ENCODE results near the gene RBAK. TPM values are rescaled to one million over a fixed set of nuclear protein-coding genes. Genes with fewer than 3 reads are reported as not detected.
"Not testable (repeated sequence)": the region's sequence is repeated elsewhere in the genome, so short reads cannot be mapped to it uniquely, and the experiment has no call there.

The RBAK gene
- 10 to 100 TPM; 11.3 to 11.7 TPM for total RNA-seq

DNA sequence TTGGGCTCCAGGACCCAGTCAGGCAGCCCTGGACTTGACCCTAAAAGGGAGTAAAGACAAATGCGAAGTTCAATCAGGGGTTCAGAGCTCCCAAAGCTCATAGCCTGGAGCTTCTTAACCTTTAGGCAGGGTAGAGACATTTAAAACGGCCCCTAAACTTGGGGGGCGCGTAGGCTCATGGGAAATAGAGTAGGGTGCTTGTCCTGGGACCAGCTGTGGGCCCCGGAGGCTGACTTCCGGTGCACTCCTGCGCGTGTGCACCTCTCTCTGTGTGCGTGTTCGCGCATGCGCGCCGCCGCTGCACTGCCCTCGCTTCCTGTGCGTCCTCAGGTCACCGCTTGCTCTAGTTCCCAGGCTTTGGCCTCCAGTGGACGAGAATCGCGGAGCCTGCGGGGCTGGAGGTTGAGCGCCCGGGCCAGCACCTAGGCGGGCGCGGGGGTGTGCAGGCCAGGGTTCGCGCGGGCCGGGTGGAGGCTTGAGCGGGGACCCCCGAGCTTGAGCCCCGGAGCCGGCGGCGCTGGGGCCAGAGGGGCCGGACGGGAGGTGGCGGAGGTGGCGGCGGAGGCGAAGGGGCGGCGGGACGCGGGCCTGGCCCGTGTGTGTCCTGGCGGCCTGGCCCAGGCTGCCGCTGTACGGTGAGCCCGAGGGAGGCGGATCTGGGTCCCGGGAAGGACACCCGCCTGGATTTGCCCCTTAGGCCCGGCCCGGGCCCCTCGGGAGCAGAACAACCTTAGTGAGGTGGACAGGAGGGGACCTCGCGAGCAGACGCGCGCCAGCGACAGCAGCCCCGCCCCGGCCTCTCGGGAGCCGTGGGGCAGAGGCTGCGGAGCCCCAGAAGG is at the start of gene RBAK:
Gene RBAK (plus strand): TSS at position 303 of the 839 bp plus-strand sequence. CDS start 2,217 bp downstream, outside the sequence.
- peak within 1 kb of the TSS; percentile 87 for H3K27ac Mint-ChIP-seq
- H3K4me1 Mint-ChIP-seq: peaks cover 30% of the 10 kb centered on the region
- H3K36me3 Mint-ChIP-seq: peaks cover 37% of the 10 kb centered on the region
- H3K27me3 Mint-ChIP-seq: no peaks in the 10 kb centered on the region
- peak within 1 kb of the TSS; percentile 95 for H3K4me3 Mint-ChIP-seq
- peak; percentile 93 for DNase-seq
- peaks cover 9% of the 10 kb centered on the region for H3K9me3 Mint-ChIP-seq

DNA sequence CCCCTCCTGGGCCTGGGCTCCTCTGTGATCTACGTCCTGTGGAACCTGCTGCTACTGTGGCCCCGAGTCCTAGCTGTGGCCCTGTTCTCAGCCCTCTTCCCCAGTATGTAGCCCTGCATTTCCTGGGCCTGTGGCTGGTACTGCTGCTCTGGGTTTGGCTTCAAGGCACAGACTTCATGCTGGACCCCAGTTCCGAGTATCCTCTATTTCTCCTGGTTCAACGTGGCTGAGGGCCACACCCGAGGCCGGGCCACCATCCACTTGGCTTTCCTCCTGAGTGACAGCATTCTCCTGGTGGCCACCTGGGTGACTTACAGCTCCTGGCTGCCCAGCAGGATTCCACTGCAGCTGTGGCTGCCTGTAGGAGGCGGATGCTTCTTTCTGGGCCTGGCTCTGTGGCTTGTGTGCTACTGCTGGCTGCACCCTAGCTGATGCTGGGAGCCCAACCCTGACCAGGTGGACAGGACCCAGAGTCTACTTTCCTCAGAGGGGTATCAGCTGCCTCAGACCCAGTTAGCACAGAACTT is 48.9 kb upstream of the RBAK start:
- Mint-ChIP-seq H3K36me3 (peaks cover 18% of the 10 kb centered on the region), H3K4me1 (peaks cover 14% of the 10 kb centered on the region), H3K9me3 (no peaks in the 10 kb centered on the region), H3K4me3 (no peak overlapping the region), H3K27me3 (no peaks in the 10 kb centered on the region), H3K27ac (no peak overlapping the region)
- DNase-seq: no peak

DNA sequence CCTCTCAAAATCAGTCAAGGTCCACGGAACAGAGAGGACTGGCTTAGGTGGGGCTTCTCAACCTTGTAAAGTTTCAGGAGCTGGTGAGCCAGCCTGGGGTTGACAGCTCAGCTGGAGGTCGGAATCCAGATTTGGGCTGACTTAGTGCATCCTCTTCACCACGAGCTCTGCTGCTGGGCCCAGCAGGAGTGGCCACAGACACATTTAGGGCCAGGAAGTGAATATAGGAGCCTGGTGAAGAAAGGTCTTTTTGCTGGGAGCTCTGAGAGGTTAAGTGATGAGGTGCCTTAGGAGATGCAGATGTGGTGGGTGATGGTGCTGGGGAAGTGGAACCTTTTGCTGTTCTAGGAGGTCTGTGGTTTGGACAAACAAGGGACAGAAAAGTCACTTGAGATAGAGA is 47.4 kb upstream of the RBAK start:
- Mint-ChIP-seq H3K36me3 (peaks cover 21% of the 10 kb centered on the region), H3K27me3 (no peaks in the 10 kb centered on the region), H3K9me3 (no peaks in the 10 kb centered on the region), H3K4me1 (peaks cover 14% of the 10 kb centered on the region), H3K4me3 (no peak overlapping the region), H3K27ac (peak overlapping the region; percentile 8)
- no peak for DNase-seq

DNA sequence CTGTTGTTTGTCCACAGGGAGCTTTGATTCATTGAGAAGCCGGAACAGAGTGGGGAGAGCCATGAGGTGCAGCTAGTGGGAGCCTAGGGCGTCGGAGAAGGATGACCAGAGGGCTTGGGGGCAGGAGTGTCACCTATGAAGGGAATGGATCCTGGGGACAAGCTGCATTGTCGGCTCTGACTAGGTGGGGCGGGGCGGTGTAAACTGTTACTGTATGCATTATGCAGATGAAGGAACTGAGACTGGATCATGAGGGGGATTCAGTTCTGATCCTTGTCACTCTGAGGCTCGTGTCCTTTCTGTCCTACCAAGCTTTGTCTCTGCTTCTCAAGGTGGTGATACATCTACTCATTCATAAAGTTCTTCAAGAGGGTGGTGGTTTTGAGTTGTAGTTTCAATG is 46.8 kb upstream of the RBAK start:
- Mint-ChIP-seq H3K36me3 (peaks cover 21% of the 10 kb centered on the region), H3K27ac (peak overlapping the region; percentile 35), H3K27me3 (no peaks in the 10 kb centered on the region), H3K4me3 (no peak overlapping the region), H3K4me1 (peaks cover 14% of the 10 kb centered on the region), H3K9me3 (no peaks in the 10 kb centered on the region)
- DNase-seq: no peak

DNA sequence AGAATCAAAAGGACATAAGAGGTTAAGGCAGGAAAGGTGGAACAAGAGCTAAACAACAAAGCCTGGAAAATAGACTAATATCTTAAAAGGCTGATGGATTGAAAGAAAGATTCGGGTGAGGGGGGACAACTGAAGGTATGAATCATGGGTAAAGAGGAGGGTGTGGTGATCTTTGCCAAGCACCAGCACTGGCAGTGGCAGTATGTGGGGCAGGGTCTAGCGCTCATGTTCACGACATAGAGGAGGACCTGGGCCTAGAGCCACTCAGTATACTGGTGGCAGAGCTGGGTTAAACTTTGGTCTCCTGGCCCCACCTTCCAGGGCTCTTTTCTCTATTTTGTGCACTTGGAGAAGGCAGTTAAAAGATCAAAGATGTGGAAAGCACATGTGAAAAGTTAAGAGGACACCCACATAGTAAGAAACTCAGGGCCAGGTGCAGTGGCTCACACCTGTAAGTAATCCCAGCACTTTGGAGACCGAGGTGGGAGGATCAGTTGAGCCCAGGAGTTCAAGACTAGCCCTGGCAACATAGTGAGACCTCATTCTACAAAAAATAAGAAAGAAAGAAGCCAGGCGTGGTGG is 46.2 kb upstream of the RBAK start:
- H3K36me3 Mint-ChIP-seq: peaks cover 21% of the 10 kb centered on the region
- no peak overlapping the region for H3K4me3 Mint-ChIP-seq
- H3K27ac Mint-ChIP-seq: peak overlapping the region; percentile 35

DNA sequence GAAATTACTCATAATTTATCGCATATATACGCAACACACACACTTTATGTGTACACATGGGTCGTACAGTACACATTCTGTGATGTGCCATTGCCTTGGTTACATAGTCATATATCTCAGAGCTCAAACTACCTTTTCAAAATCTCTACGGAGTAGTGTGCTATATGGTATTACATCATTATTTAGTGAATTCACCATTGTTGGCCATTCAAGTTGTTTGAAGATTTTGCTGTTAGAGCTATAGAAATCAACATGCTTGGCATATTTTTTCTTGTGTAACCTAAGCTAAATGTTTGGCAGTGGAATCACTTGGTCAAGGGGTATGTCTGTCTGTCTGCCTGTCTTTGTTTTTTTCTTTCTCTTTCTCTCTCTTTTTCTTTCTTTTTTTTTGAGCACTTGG is 44.7 kb upstream of the RBAK start:
- H3K4me1 Mint-ChIP-seq: peaks cover 14% of the 10 kb centered on the region
- H3K36me3 Mint-ChIP-seq: peaks cover 25% of the 10 kb centered on the region
- H3K4me3 Mint-ChIP-seq: no peak overlapping the region
- H3K27me3 Mint-ChIP-seq: no peaks in the 10 kb centered on the region
- peak overlapping the region; percentile 32 for H3K27ac Mint-ChIP-seq
- H3K9me3 Mint-ChIP-seq: no peaks in the 10 kb centered on the region
- no peak for DNase-seq

More for the DNA sequence above, 46.2 kb upstream of the RBAK start:
- DNase-seq: no peak
- no peaks in the 10 kb centered on the region for H3K27me3 Mint-ChIP-seq
- H3K4me1 Mint-ChIP-seq: peaks cover 14% of the 10 kb centered on the region
- H3K9me3 Mint-ChIP-seq: no peaks in the 10 kb centered on the region

DNA sequence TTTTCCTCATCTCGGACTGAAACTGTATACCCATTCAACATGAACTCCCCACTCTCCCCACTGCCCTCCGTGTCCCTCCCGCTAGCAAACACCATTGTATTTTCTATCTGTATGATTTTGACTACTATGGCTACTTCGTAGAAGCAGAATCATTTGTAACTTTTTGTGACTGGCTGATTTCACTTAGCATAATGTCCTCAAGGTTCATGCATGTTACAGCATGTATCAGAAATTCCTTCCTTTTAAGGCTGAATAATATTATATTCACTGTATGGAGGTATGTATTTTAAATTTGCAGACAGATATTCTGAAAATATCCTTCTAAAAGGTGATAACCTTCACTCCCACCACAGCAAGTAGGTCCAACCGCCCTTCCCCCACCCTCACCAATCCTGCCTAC is 43.7 kb upstream of the RBAK start:
- Mint-ChIP-seq H3K36me3 (peaks cover 25% of the 10 kb centered on the region), H3K27ac (no peak overlapping the region), H3K9me3 (no peaks in the 10 kb centered on the region), H3K4me3 (no peak overlapping the region), H3K27me3 (no peaks in the 10 kb centered on the region), H3K4me1 (peaks cover 14% of the 10 kb centered on the region)
- no peak for DNase-seq

DNA sequence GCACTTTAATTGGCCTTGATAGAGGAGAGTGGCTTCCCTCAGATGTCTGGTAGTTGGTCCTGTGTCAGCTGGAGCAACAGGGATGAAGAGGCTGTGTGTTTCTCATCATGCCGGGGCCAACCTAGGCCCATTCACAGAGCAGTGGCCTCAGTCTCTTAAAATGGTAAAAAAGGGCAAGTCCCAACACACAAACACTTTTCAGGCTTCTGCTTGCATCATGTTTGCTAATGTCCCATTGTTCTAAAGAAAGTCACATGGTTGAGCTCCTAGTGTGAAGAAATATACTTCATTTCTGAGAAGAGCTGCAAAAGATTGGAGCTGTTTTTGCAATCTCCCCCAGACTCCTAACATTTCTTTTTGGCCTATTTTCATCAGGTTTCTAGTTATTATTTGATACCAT is 40.6 kb upstream of the RBAK start:
- H3K27me3 Mint-ChIP-seq: no peaks in the 10 kb centered on the region
- H3K4me1 Mint-ChIP-seq: peaks cover 2% of the 10 kb centered on the region
- no peak overlapping the region for H3K4me3 Mint-ChIP-seq
- H3K36me3 Mint-ChIP-seq: peaks cover 28% of the 10 kb centered on the region
- H3K9me3 Mint-ChIP-seq: peaks cover 4% of the 10 kb centered on the region
- DNase-seq: no peak
- no peak overlapping the region for H3K27ac Mint-ChIP-seq

DNA sequence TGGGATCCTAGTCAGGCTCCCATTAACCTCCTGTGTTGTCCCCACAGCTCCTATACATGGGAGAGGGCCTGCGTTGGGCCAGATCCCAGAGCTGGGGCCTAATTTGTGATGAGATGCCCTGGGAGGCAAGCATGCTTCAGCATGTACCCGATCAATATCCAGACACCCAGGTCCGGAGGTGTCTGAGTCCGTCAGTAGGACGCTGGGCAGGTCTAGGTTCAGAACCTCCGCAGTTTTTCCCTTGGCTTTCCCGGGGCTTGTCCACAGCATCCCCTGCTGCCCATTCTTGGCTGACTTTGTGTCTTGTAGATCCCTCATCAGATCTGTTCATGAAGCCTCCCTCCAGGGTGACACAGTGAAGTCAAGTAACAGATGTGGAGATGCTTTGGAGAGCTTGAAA is 32.7 kb upstream of the RBAK start:
- H3K36me3 Mint-ChIP-seq: peaks cover 27% of the 10 kb centered on the region
- H3K9me3 Mint-ChIP-seq: peaks cover 4% of the 10 kb centered on the region
- no peak for DNase-seq
- H3K4me1 Mint-ChIP-seq: no peaks in the 10 kb centered on the region
- H3K27ac Mint-ChIP-seq: no peak overlapping the region
- no peak overlapping the region for H3K4me3 Mint-ChIP-seq
- H3K27me3 Mint-ChIP-seq: no peaks in the 10 kb centered on the region

DNA sequence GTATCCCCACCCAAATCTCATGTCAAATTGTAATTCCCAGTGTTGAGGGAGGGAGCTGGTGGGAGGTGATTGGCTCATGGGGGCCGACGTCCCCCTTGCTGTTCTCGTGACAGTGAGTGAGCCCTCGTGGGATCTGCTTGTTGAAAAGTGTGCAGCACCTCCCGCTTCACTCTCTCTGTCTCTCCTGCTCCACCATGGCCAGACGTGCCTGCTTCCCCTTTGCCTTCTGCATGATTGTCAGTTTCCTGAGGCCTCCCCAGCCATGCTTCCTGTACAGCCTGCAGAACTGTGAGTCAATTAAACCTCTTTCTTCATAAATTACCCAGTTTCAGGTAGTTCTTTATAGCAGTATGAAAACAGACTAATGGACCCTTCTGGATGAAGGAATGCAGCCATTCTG is 29.7 kb upstream of the RBAK start:
- not testable (repeated sequence) for H3K4me3 Mint-ChIP-seq, H3K9me3 Mint-ChIP-seq, DNase-seq, H3K4me1 Mint-ChIP-seq, H3K27ac Mint-ChIP-seq, H3K27me3 Mint-ChIP-seq
- peaks cover 23% of the 10 kb centered on the region for H3K36me3 Mint-ChIP-seq

DNA sequence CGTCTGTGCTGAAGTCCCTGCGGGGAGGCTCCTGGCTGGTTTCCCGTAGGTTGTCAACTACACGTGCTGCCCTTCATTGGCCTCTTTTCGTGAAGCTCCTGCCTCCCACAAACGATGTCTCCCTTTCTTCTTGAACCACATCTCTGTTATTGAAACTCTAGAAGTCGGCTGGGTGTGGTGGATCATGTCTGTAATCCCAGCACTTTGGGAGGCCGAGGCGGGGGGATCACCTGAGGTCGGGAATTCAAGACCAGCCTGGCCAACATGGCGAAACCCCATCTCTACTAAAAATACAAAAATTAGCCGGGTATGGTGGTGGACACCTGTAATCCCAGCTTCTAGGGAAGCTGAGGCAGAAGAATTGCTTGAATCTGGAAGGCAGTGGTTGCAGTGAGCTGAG is 28.0 kb upstream of the RBAK start:
- H3K36me3 Mint-ChIP-seq: peaks cover 23% of the 10 kb centered on the region
- H3K4me3 Mint-ChIP-seq, H3K27ac Mint-ChIP-seq, H3K9me3 Mint-ChIP-seq, H3K4me1 Mint-ChIP-seq, DNase-seq, H3K27me3 Mint-ChIP-seq: not testable (repeated sequence)

DNA sequence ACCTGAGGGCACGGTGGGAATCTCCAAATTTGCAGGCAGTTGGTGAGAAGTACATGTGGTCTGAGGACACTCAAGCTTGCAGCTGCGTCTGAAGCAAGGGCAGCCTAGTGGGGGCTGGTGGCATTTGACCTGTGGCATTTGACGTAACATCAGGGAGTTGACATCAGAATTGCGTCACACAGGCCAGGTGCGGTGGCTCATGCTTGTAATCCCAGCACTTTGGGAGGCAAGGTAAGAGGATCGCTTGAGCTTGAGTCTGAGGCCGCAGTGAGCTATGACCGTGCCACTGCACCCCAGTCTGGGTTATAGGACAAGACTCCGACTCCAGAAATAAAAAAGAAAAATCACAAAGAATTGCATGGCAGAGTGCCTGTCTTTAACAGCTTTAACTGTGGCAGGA is 25.6 kb upstream of the RBAK start:
- DNase-seq: no peak
- no peaks in the 10 kb centered on the region for H3K4me1 Mint-ChIP-seq
- peaks cover 43% of the 10 kb centered on the region for H3K36me3 Mint-ChIP-seq
- H3K27ac Mint-ChIP-seq: no peak overlapping the region
- H3K4me3 Mint-ChIP-seq: no peak overlapping the region
- no peaks in the 10 kb centered on the region for H3K27me3 Mint-ChIP-seq
- no peaks in the 10 kb centered on the region for H3K9me3 Mint-ChIP-seq

DNA sequence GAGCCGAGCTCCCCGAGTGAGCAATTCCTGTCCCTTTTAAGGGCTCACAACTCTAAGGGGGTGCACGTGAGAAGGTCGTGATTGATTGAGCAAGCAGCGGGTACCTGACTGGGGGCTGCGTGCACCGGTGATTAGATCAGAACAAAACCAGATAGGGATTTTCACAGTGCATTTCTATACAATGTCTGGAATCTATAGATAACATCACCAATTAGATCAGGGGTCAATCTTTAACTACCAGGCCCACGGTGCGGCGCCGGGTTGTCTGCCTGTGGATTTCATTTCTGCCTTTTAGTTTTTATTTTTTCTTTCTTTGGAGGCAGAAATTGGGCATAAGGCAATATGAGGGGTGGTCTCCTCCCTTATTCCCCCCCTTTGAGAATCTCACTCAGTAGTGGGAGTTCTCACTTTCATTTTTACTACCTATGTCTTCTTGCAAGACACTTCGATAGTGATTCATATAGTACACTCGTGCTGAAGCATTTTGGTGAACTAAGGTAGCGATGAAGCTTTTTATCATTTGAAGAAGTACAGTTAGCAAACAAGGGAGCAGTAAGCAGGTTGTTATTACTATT is 24.6 kb upstream of the RBAK start:
- not testable (repeated sequence) for H3K9me3 Mint-ChIP-seq, H3K4me1 Mint-ChIP-seq, H3K27me3 Mint-ChIP-seq, H3K27ac Mint-ChIP-seq, DNase-seq, H3K4me3 Mint-ChIP-seq
- H3K36me3 Mint-ChIP-seq: peaks cover 50% of the 10 kb centered on the region

DNA sequence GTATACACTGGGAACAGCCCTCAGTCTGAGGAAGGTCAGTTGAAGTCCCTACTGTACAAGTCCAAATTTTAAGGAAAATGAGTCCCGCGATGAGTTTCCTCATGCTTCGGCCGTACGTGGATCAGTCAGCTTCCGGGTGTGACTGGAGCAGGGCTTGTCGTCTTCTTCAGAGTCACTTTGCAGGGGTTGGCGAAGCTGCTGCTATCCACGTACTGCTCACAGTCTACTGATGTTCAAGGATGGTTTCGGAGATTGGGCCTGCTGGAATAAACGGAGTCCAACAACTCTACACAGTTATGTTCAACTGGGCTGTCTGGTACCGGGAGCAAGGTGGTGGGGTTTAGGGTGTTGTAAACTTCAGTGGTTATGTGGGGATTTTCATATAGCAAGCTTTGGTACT is 22.0 kb upstream of the RBAK start:
- peaks cover 68% of the 10 kb centered on the region for H3K36me3 Mint-ChIP-seq
- not testable (repeated sequence) for H3K4me3 Mint-ChIP-seq, DNase-seq, H3K4me1 Mint-ChIP-seq, H3K27me3 Mint-ChIP-seq, H3K27ac Mint-ChIP-seq
- peaks cover 11% of the 10 kb centered on the region for H3K9me3 Mint-ChIP-seq

DNA sequence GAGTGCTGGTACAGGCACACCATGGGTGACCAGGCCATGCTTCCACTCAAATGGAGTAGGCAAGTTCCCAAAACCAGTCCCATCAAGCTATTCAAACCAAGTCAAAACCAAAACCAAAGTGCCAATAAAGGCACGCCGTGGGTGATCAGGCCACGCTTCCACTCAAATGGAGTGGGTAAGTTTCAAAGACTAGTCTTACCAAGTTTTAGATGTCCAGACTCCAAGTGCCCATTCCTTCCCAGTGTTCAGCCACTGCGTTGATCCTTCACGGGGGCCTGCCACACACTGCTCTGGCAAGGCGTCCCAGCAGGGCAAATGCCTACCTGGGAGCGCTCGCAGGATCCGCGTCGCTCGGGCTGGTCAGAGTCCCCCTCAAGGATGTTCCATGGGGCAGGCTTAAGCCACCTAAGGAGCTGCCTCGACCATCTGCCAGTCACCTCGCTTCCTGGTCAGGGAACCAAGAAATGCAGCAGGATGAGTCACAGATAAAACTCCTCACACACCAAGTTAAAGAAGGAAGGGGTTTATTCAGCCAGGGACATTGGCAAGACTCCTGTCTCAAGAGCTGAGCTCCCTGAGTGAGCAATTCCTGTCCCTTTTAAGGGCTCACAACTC is 17.8 kb upstream of the RBAK start:
- not testable (repeated sequence) for H3K27ac Mint-ChIP-seq, H3K27me3 Mint-ChIP-seq, DNase-seq, H3K4me1 Mint-ChIP-seq, H3K4me3 Mint-ChIP-seq
- Mint-ChIP-seq H3K36me3 (peaks cover 43% of the 10 kb centered on the region), H3K9me3 (peaks cover 11% of the 10 kb centered on the region)
